WTC11 (cell line): Measurements from ENCODE around the gene RASIP1. TPM values are rescaled to one million over a fixed set of nuclear protein-coding genes. Genes with fewer than 3 reads are reported as not detected.

ENCODE experiments used
- ATAC-seq: fragments of 200-7000 bp; cut with Tn5 transposase; 2 replicates; pipeline ENCODE4 v1.10.0; 2021; ENCODE audit warnings: mild to moderate bottlenecking, moderate library complexity
- CTCF ChIA-PET: fragments of 300-600 bp; sonication (Branson Sonifier 250); formaldehyde crosslinking; loops from one replicate; lab custom pipeline; 2021; ENCODE audit warnings: antibody characterized with exemption; lab: Charles Lee
- POLR2A ChIA-PET: fragments of 350-600 bp; sonication (Branson Sonifier 250); formaldehyde crosslinking; loops from one replicate; lab custom pipeline; 2021; ENCODE audit warnings: antibody characterized with exemption; lab: Charles Lee
- DNase-seq: peaks from one replicate; pipeline ENCODE4 v3.0.0; 2021; ENCODE audit warnings: low spot score
- H3K27ac Mint-ChIP-seq: 2 replicates; pipeline ENCODE4 v1.8.0; 2021; ENCODE audit warnings: mixed read lengths
- H3K27me3 Mint-ChIP-seq: 2 replicates; pipeline ENCODE4 v1.8.0; 2021; ENCODE audit warnings: low read depth, mild to moderate bottlenecking, moderate library complexity, mixed read lengths
- H3K36me3 Mint-ChIP-seq: 2 replicates; pipeline ENCODE4 v1.8.0; 2021; ENCODE audit warnings: mixed read lengths
- H3K4me1 Mint-ChIP-seq: 2 replicates; pipeline ENCODE4 v1.8.0; 2022; ENCODE audit warnings: mixed read lengths
- H3K4me3 Mint-ChIP-seq: 2 replicates; pipeline ENCODE4 v1.8.0; 2021; ENCODE audit warnings: mild to moderate bottlenecking, moderate library complexity, mixed read lengths
- H3K9me3 Mint-ChIP-seq: 2 replicates; pipeline ENCODE4 v1.8.0; 2021; ENCODE audit warnings: mixed read lengths
- CREB1 ChIP-seq: sonication (generic); formaldehyde crosslinking; IDR thresholded peaks from 2 replicates; pipeline ENCODE4 v1.8.0; 2023; ENCODE audit warnings: mild to moderate bottlenecking, missing genetic modification reagents
- CREM ChIP-seq: sonication (generic); formaldehyde crosslinking; IDR thresholded peaks from 2 replicates; pipeline ENCODE4 v1.8.1; 2022; ENCODE audit warnings: mild to moderate bottlenecking, missing genetic modification reagents, moderate library complexity
- JUN ChIP-seq: sonication (generic); formaldehyde crosslinking; IDR thresholded peaks from 2 replicates; pipeline ENCODE4 v1.8.0; 2023; ENCODE audit warnings: mild to moderate bottlenecking, missing genetic modification reagents
- MXD4 ChIP-seq: fragments of 250-450 bp; sonication (Bioruptor Pico); IDR thresholded peaks from 2 replicates; pipeline ENCODE4 v1.8.0; 2021; ENCODE audit warnings: mild to moderate bottlenecking, moderate library complexity, borderline replicate concordance
- MYBL2 ChIP-seq: sonication (generic); formaldehyde crosslinking; IDR thresholded peaks from 2 replicates; pipeline ENCODE4 v1.8.1; 2023; ENCODE audit warnings: mild to moderate bottlenecking, moderate library complexity, missing genetic modification reagents
- NFE2L1 ChIP-seq: sonication (generic); formaldehyde crosslinking; IDR thresholded peaks from 2 replicates; pipeline ENCODE4 v1.8.1; 2023; ENCODE audit warnings: missing genetic modification reagents
- NFYB ChIP-seq: sonication (generic); formaldehyde crosslinking; conservative IDR thresholded peaks from 2 replicates; pipeline ENCODE4 v1.8.0; 2022; ENCODE audit warnings: low read depth, missing genetic modification reagents
- NR1H2 ChIP-seq: sonication (generic); formaldehyde crosslinking; IDR thresholded peaks from 2 replicates; pipeline ENCODE4 v1.9.0; 2021; ENCODE audit warnings: mild to moderate bottlenecking, moderate library complexity, missing genetic modification reagents
- PREB ChIP-seq: sonication (generic); formaldehyde crosslinking; IDR thresholded peaks from 2 replicates; pipeline ENCODE4 v1.8.1; 2022; ENCODE audit warnings: mild to moderate bottlenecking, missing genetic modification reagents, moderate library complexity, borderline replicate concordance
- RELA ChIP-seq: sonication (generic); formaldehyde crosslinking; IDR thresholded peaks from 2 replicates; pipeline ENCODE4 v1.8.1; 2022; ENCODE audit warnings: missing genetic modification reagents, mild to moderate bottlenecking, borderline replicate concordance
- SMAD3 ChIP-seq: sonication (generic); formaldehyde crosslinking; IDR thresholded peaks from 2 replicates; pipeline ENCODE4 v1.8.0; 2022; ENCODE audit warnings: missing genetic modification reagents, mild to moderate bottlenecking, borderline replicate concordance
- SMAD4 ChIP-seq: sonication (generic); formaldehyde crosslinking; IDR thresholded peaks from 2 replicates; pipeline ENCODE4 v1.8.0; 2022; ENCODE audit warnings: mild to moderate bottlenecking, missing genetic modification reagents
- SP1 ChIP-seq: sonication (generic); formaldehyde crosslinking; conservative IDR thresholded peaks from 2 replicates; pipeline ENCODE4 v1.8.1; 2022; ENCODE audit warnings: missing genetic modification reagents
- STAT6 ChIP-seq: sonication (generic); formaldehyde crosslinking; conservative IDR thresholded peaks from 2 replicates; pipeline ENCODE4 v1.8.1; 2023; ENCODE audit warnings: mild to moderate bottlenecking, low read depth, missing genetic modification reagents, moderate library complexity
- TEAD1 ChIP-seq: sonication (generic); formaldehyde crosslinking; IDR thresholded peaks from 2 replicates; pipeline ENCODE4 v1.8.0; 2022; ENCODE audit warnings: mild to moderate bottlenecking, missing genetic modification reagents
- TEAD4 ChIP-seq: sonication (generic); formaldehyde crosslinking; IDR thresholded peaks from 2 replicates; pipeline ENCODE4 v1.8.0; 2022; ENCODE audit warnings: mild to moderate bottlenecking, missing genetic modification reagents
- ZMAT4 ChIP-seq: fragments of 250-450 bp; sonication (Bioruptor Pico); IDR thresholded peaks from 2 replicates; pipeline ENCODE4 v1.9.0; 2021; ENCODE audit warnings: mild to moderate bottlenecking
- ZNF263 ChIP-seq: sonication (generic); formaldehyde crosslinking; IDR thresholded peaks from 2 replicates; pipeline ENCODE4 v1.8.1; 2022; ENCODE audit warnings: low read depth, mild to moderate bottlenecking, moderate library complexity, missing genetic modification reagents
- ZNF396 ChIP-seq: fragments of 250-450 bp; sonication (Bioruptor Pico); IDR thresholded peaks from 2 replicates; pipeline ENCODE4 v1.8.0; 2021; ENCODE audit warnings: mild to moderate bottlenecking, moderate library complexity, borderline replicate concordance
- ZNF671 ChIP-seq: fragments of 250-450 bp; sonication (Bioruptor Pico); IDR thresholded peaks from 2 replicates; pipeline ENCODE4 v1.8.0; 2021; ENCODE audit warnings: mild to moderate bottlenecking
- total RNA-seq: library from RNA; stranded (reverse); gene quantifications from 3 replicates; pipeline ENCODE4 v1.2.3, GENCODE V29; 2021
- TF ChIP-seq, protein P1 (sequence below): sonication (generic); formaldehyde crosslinking; IDR thresholded peaks from 2 replicates; pipeline ENCODE4 v1.8.0; 2022; ENCODE audit warnings: mild to moderate bottlenecking, missing genetic modification reagents
- TF ChIP-seq, protein P2 (sequence below): sonication (generic); formaldehyde crosslinking; IDR thresholded peaks from 2 replicates; pipeline ENCODE4 v1.8.0; 2022; ENCODE audit warnings: missing genetic modification reagents

Gene RASIP1
- total RNA-seq, 1 experiment from 2014 or later: 4.4 TPM

DNA sequence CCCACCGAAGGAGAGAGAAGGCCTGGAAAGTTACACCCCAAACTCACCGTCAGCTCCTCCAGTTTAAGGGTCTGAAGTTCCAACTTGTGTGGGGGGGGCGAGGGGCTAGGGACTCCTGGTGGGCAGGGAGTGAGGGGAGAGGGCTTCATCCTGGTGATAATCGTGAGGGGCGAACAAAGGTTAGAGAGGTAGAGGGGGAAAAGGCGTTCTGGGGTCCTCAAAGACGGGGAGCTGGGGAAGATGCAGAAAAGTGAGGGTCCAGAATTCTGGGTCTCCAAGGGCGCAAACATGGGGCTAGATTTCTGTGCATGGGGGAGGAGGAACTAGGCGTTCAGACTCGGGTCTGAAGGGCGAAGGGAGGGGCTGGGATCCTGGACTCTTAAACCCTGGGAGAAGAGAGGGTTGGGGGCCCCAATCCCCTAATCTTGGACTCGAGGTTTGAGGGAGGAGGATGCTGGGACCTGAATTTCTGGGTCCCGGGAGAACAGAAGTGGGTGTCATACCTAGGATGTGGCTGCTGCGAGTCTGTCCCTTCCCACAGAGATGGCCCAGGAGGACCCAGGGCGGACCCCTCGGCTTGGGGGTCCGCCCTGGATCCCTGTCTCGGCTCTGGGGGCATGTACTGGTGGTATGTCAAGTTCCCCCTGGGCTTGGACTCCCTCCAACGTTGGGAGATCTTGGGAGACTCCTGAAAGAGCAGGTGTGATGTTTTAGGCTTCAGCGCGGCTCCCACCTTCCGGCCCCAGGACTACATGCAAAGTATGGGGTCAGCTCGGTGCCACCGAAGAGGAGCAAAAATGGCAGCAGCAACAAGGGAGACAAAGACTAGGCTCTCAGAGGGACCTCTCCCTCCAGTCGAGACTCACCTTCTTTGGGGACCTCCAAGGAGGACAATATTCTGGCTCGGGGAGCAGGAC is 25.4 kb downstream of the RASIP1 start:
- Mint-ChIP-seq H3K27ac (0 out of 2 replicates have a peak overlapping the region, but pooled peaks have one; percentile 32), H3K4me1 (peaks cover 38% of the 10 kb centered on the region), H3K27me3 (peaks cover 3% of the 10 kb centered on the region; the same call in 1 of the 2 replicates), H3K36me3 (peaks cover 14% of the 10 kb centered on the region), H3K9me3 (peaks cover 7% of the 10 kb centered on the region), H3K4me3 (peak overlapping the region; percentile 79)
- ATAC-seq: no peak
- DNase-seq: peak; percentile 24
- POLR2A ChIA-PET: interaction anchor here (1.1 to 2.3 kb wide), 3 partner anchors 10 to 32 kb away, joined by 3 to 20 read pairs (median 4); partner anchors contain the start of genes FUT2 and IZUMO1
- CTCF ChIA-PET: interaction anchor here (1.1 to 4.7 kb wide), 11 partner anchors 10 to 256 kb away, joined by 3 to 51 read pairs (median 7); partner anchors contain the start of genes CA11, FUT2 and RASIP1
- 0 out of 2 replicates have a peak, but pooled peaks have one; percentile 29 for TF ChIP-seq ZNF671 (CRISPR knock-in tag)
- TF ChIP-seq TEAD4 (CRISPR knock-in tag): no peak
- TF ChIP-seq SMAD4 (CRISPR knock-in tag): no peak
- TF ChIP-seq ZNF396 (CRISPR knock-in tag): no peak
- no peak for TF ChIP-seq RELA (CRISPR knock-in tag)

DNA sequence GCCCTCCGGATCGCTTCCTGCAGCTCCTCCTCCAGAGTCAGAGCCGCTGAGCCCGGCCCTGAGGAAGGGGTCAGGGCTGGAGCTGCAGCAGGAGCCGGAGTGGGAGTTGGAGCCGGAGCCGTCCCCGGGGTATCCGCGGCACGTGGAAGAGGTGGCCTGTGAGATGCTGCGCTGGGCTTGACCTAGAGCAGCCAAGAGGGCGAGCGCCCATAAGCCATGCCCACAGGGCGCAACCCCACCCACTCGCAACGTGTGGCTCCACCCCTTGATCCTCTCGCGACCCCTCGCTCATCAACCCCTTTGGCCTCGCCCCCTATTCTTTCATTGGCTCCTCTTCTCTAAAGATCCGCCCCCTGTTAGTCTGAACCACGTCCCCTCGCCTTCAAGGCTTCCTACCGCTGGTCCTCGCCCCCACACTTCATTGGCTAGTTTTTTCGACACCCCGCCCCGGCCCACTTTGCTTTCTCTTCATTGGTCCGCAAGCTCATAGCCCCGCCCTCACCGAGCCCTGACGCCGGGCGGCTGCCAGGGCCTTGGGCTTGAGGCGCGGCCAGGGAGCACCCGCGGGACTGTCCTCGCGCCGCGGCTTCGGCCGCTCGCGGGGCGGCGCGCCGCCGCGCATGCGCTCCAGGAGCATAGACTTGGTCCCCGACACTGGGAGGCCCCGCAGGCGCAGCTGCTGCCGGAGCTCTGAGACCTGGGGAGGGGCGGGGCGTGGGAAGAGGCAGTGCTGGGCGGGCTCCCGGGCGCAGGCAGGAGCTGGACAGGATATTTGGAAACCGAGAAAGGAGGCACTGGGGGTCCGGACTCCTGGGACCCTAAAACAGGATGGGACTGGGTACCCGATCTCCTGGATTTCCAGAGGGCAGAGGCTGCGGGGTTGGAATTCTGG is 26.3 kb downstream of the RASIP1 start:
- ATAC-seq (peak; percentile 88), DNase-seq (peak; percentile 99)
- CTCF ChIA-PET: interaction anchor here (0.9 to 4.7 kb wide), 15 partner anchors 9 to 257 kb away, joined by 3 to 51 read pairs (median 7); partner anchors contain the start of genes CA11, FUT2 and RASIP1
- POLR2A ChIA-PET: interaction anchor here (1.1 to 2.3 kb wide), 3 partner anchors 18 to 33 kb away, joined by 4 to 20 read pairs (median 7); partner anchors contain the start of genes FUT2 and IZUMO1
- Mint-ChIP-seq H3K4me3 (peak overlapping the region; percentile 86), H3K4me1 (peaks cover 32% of the 10 kb centered on the region), H3K27ac (no peak overlapping the region), H3K27me3 (peaks cover 3% of the 10 kb centered on the region; the same call in 1 of the 2 replicates), H3K36me3 (peaks cover 14% of the 10 kb centered on the region), H3K9me3 (peaks cover 7% of the 10 kb centered on the region)
- TF ChIP-seq ZMAT4: no peak
- TF ChIP-seq CREM (CRISPR knock-in tag): peak; percentile 55; the same call in 1 of the 2 replicates
- no peak for TF ChIP-seq RELA (CRISPR knock-in tag)
- no peak for TF ChIP-seq PREB
- peak; percentile 86 for TF ChIP-seq NFYB (CRISPR knock-in tag)
- TF ChIP-seq MXD4 (CRISPR knock-in tag): no peak
- TF ChIP-seq CREB1 (CRISPR knock-in tag): no peak
- TF ChIP-seq JUN (CRISPR knock-in tag): no peak
- TF ChIP-seq STAT6 (CRISPR knock-in tag): no peak
- TF ChIP-seq NFE2L1: peak; percentile 49; the same call in 1 of the 2 replicates
- TF ChIP-seq TEAD1 (CRISPR knock-in tag): peak; percentile 10; the same call in 1 of the 2 replicates
- TF ChIP-seq MYBL2 (CRISPR knock-in tag): no peak
- TF ChIP-seq, protein P1, sequence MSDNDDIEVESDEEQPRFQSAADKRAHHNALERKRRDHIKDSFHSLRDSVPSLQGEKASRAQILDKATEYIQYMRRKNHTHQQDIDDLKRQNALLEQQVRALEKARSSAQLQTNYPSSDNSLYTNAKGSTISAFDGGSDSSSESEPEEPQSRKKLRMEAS (CRISPR knock-in tag): peak; percentile 17; the same call in 1 of the 2 replicates
- peak; percentile 84 for TF ChIP-seq ZNF263
- no peak for TF ChIP-seq NR1H2
- peak; percentile 90 for TF ChIP-seq SP1 (CRISPR knock-in tag)
- TF ChIP-seq SMAD3 (CRISPR knock-in tag): no peak
- TF ChIP-seq, protein P2, sequence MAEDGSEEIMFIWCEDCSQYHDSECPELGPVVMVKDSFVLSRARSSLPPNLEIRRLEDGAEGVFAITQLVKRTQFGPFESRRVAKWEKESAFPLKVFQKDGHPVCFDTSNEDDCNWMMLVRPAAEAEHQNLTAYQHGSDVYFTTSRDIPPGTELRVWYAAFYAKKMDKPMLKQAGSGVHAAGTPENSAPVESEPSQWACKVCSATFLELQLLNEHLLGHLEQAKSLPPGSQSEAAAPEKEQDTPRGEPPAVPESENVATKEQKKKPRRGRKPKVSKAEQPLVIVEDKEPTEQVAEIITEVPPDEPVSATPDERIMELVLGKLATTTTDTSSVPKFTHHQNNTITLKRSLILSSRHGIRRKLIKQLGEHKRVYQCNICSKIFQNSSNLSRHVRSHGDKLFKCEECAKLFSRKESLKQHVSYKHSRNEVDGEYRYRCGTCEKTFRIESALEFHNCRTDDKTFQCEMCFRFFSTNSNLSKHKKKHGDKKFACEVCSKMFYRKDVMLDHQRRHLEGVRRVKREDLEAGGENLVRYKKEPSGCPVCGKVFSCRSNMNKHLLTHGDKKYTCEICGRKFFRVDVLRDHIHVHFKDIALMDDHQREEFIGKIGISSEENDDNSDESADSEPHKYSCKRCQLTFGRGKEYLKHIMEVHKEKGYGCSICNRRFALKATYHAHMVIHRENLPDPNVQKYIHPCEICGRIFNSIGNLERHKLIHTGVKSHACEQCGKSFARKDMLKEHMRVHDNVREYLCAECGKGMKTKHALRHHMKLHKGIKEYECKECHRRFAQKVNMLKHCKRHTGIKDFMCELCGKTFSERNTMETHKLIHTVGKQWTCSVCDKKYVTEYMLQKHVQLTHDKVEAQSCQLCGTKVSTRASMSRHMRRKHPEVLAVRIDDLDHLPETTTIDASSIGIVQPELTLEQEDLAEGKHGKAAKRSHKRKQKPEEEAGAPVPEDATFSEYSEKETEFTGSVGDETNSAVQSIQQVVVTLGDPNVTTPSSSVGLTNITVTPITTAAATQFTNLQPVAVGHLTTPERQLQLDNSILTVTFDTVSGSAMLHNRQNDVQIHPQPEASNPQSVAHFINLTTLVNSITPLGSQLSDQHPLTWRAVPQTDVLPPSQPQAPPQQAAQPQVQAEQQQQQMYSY (CRISPR knock-in tag): peak; percentile 88
